ENCODE results near the gene PSMB3. TPM values are rescaled to one million over a fixed set of nuclear protein-coding genes. Genes with fewer than 3 reads are reported as not detected.

PSMB3 gene
- total and polyA plus RNA-seq, 7 donors = 135 to 280 (median 198) TPM

- no peak for TF ChIP-seq POLR2A (IDR thresholded peaks at IDR 0.05)
- TF ChIP-seq POLR2AphosphoS5 (IDR thresholded peaks at IDR 0.05) = no peak
- no peak for TF ChIP-seq CTCF (IDR thresholded peaks at IDR 0.05)
- TF ChIP-seq EP300 (IDR thresholded peaks at IDR 0.05) = no peak
- Histone ChIP-seq H3K9me3 (no peaks in the 10 kb centered on the region), H3K4me1 (peaks cover 0 to 79% (median 66%) of the 10 kb centered on the region in 4 donors), H3K27ac (peak overlapping the region; percentile 86 to 94 (median 89)), H3K4me3 (peak overlapping the region; percentile 60 to 82 (median 74)), H3K27me3 (peaks cover 0 to 26% (median 0%) of the 10 kb centered on the region in 3 donors), H3K36me3 (no peaks in the 10 kb centered on the region)
- WGBS, 2 donors = 3 to 11% methylated on average over 21 of the region's 21 CpGs
- DNase-seq = no peak
- intact Hi-C loops (cut with DNase I) = no loop called here
Observed at GRCh38 chr17:38746849-38747462, 5.6 kb upstream of the PSMB3 start.

GRCh38 chr17:38747463-38748148, 4.9 kb upstream of the PSMB3 start:
- intact Hi-C loops (cut with DNase I) = no loop called here
- Histone ChIP-seq H3K9me3 (no peaks in the 10 kb centered on the region), H3K4me3 (peak overlapping the region; percentile 60 to 82 (median 74)), H3K27ac (peak overlapping the region; percentile 86 to 94 (median 89)), H3K27me3 (peaks cover 0 to 26% (median 0%) of the 10 kb centered on the region in 3 donors), H3K4me1 (peaks cover 0 to 76% (median 63%) of the 10 kb centered on the region in 4 donors), H3K36me3 (no peaks in the 10 kb centered on the region)
- no peak for DNase-seq
- no peak for TF ChIP-seq POLR2AphosphoS5 (IDR thresholded peaks at IDR 0.05)
- no peak for TF ChIP-seq EP300 (IDR thresholded peaks at IDR 0.05)
- TF ChIP-seq CTCF (IDR thresholded peaks at IDR 0.05) = no peak
- TF ChIP-seq POLR2A (IDR thresholded peaks at IDR 0.05) = no peak
- 1% methylated on average over 64 of the region's 64 CpGs for WGBS, 2 donors

GRCh38 chr17:38748149-38748891, 4.2 kb upstream of the PSMB3 start, which contains the start of gene PCGF2:
PCGF2 (minus strand) TSS chr17:38748336; CDS start chr17:38740402, 7,934 bp downstream.
- Histone ChIP-seq H3K4me1 (peaks cover 0 to 71% (median 61%) of the 10 kb centered on the region in 4 donors), H3K9me3 (no peaks in the 10 kb centered on the region), H3K4me3 (peak within 1 kb of the TSS; percentile 60 to 82 (median 74)), H3K36me3 (no peaks in the 10 kb centered on the region), H3K27ac (peak within 1 kb of the TSS; percentile 86 to 94 (median 89)), H3K27me3 (peaks cover 0 to 26% (median 0%) of the 10 kb centered on the region in 3 donors)
- DNase-seq = peak; percentile 94
- TF ChIP-seq POLR2AphosphoS5 (IDR thresholded peaks at IDR 0.05) (peak in 3 of 4 donors; percentile 45 to 84 (median 76)), POLR2A (IDR thresholded peaks at IDR 0.05) (peak in 1 of 2 donors; percentile 30), CTCF (IDR thresholded peaks at IDR 0.05) (no peak), EP300 (IDR thresholded peaks at IDR 0.05) (no peak)
- intact Hi-C loops (cut with DNase I) = no loop called here
- WGBS, 2 donors = 0 to 1% methylated on average over 47 of the region's 47 CpGs

GRCh38 chr17:38748892-38749222, 3.7 kb upstream of the PSMB3 start:
- no peak for DNase-seq
- Histone ChIP-seq H3K9me3 (no peaks in the 10 kb centered on the region), H3K27ac (peak overlapping the region; percentile 86 to 94 (median 89)), H3K27me3 (peaks cover 0 to 26% (median 0%) of the 10 kb centered on the region in 3 donors), H3K36me3 (peaks cover 0 to 2% (median 0%) of the 10 kb centered on the region in 4 donors), H3K4me3 (peak overlapping the region; percentile 60 to 82 (median 74)), H3K4me1 (peaks cover 0 to 71% (median 64%) of the 10 kb centered on the region in 4 donors)
- intact Hi-C loops (cut with DNase I) = no loop called here
- WGBS, 2 donors = 1% methylated on average over 32 of the region's 32 CpGs
- no peak for TF ChIP-seq POLR2AphosphoS5 (IDR thresholded peaks at IDR 0.05)
- no peak for TF ChIP-seq POLR2A (IDR thresholded peaks at IDR 0.05)
- no peak for TF ChIP-seq CTCF (IDR thresholded peaks at IDR 0.05)
- no peak for TF ChIP-seq EP300 (IDR thresholded peaks at IDR 0.05)
